Measurements from ENCODE around the gene PTPRG.

PTPRG gene

DNA sequence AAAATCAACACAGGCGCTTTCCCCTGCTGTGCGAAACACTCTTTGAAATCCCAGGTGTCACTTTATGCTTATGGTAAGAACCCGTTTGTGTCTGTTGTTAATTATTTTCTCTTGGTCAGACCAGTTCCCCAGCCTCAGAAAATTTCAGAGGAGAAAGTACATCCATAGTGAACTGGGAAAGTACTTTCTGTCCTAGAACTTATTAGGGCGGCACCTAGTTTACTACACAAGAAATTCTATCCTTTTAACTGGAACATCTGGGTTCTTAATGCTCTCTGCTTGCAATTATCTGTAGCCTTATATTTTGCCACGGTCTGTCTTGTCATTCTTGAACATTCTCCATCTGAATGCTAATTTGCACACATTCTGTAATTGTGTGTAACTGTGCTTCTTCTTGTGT, 215.0 kb downstream of the PTPRG start:
- DNase-seq = no peak

DNA sequence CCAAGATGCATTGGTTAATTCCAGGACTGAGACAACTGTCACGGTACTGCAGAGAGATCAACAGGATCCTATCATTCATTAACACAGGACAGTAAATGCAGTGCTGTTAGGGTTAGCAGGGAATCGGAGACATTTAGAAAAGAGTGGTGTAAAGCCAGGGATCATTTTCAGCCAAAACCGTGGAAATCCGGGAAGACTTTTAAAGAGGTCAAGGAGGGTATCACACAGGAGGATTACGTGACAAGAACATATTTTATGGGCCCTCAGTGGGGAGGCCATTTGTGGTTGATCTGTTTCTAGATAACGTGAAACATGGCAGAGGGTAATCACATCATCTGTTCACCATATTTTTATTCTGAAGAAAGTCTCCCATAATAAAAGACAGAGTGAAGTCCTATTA, 216.1 kb downstream of the PTPRG start:
- no peak for DNase-seq

DNA sequence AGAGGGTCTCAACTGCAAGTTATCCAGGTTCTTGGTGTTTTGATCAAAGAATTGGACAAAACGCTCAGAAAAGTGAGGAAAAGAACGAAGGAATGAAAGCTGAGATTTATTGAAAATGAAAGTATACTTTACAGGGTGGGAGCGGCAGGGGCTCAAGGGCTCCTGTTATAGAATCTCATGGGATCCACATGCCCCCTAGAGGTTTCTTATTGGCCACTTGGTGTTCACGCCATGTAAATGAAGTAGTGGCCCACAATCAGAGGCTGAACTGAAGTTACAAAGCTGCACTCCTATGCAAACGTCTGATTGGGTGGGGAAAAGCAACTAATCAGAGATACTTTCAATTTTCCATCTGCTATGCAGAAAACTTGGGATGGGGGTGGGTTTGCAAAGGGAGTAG, 216.7 kb downstream of the PTPRG start:
- no peak for DNase-seq

- no peak for DNase-seq
Measured at GRCh38 chr3:61780016-61780415, 218.6 kb downstream of the PTPRG start.

GRCh38 chr3:61780455-61781228, 219.3 kb downstream of the PTPRG start:
- no peak for DNase-seq

DNA sequence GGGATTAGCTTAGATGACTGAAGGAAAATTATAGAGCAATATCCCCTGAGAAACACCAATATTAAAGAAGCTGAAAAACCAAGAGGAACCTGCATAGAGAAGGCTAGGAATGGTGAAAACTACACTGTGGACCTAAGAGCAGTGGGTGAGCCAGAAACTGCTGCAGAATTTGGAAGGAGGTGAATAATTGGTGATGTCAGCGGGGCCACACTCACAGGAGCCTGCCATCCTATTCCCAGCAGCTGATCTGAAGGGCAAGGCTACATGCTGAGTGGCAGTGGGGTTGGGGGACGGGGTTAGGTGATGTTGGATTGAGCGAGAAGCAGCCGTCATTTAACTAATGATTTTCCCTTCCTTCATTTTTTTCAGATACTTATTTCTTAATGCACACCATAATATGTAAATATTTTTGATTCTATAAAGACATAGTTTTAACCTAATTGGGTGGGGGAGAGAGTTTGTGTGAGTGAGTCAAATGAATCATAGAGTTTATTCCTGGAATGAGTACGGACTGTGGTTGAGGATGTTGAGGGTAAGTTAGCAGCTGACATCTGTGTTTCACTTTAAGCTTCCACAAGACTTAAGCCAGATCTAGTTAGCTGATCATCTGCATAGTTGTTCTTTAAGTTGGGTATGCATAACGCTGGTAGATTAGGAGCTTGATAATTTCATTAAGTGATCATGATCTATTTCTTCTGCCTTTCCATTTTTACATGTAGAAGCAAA, 222.8 kb downstream of the PTPRG start:
- no peak for DNase-seq

DNA sequence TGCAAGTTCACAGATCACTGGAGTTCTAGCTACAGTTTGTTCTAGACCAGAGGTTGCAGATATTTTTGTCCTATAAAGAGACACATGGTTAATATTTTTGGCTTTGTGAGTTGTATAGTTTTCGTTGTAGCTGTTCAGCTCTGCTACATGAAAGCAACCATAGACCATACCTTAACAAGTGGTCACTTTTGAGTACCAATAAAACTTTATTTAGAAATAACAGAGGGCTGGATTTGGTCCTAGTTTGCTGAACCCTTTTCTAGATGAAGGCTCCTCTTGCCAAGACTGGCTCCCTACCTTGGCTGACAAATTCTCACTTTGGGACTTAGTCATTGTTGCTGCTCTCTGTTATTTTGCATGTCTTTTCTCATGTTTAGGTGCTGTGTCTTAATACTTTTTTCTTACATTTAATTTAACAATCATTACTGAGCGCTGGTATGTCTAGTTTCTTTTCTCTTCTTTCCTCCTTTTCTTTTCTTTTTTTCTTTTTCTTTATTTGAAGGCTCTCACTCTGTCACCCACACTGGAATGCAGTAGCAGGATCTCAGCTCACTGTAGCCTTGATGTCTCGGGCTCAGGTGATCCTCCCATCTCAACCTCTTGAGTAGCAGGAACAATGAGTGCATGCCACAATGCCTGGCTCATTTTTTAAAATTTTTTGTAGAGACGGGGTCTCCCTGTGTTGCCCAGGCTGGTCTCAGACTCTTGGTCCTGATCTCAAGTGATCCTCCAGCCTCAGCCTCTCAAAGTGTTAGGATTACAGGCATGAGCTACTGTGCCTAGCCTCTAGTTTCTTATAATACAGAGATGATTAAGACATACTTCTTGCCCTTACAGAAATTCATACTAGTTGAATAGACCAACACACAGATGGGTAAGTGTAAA, 227.5 kb downstream of the PTPRG start:
- no peak for DNase-seq

GRCh38 chr3:61789861-61790260, 228.5 kb downstream of the PTPRG start:
- DNase-seq = no peak

DNA sequence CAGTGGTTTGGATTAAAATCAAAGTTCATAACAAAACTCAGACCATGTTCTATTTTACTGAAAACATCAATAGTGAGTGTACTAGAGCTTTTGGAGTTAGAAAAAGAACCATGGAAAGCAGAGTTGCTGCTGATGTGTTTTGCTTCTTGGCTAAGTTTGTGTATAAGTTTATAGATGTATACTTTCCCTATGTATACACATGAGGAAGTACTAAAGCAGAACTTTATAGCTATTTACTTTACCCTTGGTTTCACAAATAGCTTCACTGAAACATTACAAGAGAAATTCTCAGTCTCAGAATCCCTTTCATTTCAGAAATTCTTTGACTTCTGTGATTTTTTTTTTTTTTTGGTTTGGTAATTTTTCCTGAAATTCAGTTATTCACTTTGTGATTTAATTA, 229.0 kb downstream of the PTPRG start:
- no peak for DNase-seq

GRCh38 chr3:61793056-61793455, 231.7 kb downstream of the PTPRG start:
- no peak for DNase-seq

GRCh38 chr3:61793521-61793920, 232.2 kb downstream of the PTPRG start:
- DNase-seq = no peak

GRCh38 chr3:61794341-61794740, 233.0 kb downstream of the PTPRG start:
- no peak for DNase-seq

DNA sequence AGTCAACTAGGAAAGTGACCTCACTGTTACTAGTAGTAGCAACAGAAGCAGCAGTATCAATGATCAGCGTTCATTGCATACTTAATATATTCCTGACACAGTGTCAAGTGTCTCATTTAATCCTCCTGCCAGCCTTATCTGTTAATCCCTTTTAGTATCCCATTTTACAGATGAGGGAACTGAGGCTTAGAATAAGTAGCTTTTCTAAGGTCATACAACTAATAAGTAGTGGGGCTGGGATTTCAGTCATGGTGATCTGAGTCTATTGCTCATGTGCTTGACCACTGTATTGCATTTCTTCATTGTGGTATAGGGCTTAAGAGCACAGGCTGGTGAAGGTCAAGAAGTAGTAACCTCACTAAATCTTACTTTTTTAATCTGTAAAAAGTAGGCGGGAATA, 233.6 kb downstream of the PTPRG start:
- no peak for DNase-seq

- no peak for DNase-seq
Measured at GRCh38 chr3:61796088-61796680, 234.8 kb downstream of the PTPRG start.

DNA sequence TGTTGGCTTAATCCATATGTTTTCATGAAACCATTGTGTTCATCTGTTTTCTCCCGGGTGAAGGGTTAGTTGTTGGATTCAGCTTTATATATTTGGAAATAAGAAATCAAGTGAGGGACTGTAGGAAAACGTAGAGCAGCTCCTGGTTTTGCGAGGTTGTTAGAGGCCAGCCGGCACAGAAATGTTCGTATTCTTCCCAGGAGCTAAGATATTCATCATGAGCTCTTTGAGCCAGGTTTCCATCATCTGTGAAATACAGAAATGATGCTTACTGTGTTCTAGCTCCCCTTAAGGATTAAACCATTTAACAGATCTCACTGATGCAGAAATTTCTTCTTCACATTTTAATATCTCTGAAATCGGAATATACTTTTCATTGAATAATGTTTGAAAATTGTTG, 235.5 kb downstream of the PTPRG start:
- no peak for DNase-seq

DNA sequence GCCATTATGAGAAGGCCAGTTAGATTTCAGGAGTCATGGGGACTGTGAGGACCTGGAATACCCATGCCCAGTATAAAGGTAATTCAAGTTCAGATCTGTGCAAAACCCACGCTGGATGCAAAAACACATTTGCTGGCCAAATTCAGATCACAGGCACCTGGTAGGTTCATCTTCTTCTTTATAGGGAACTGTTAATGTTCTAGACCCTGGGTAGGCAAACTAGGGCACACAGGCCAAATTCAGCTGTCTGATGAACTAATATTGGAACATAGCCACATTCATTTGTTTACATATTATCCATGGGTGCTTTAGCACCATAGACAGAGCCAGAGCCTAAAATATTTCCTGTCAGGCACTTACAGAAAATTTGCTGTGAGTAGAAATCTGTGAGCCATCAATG, 241.4 kb downstream of the PTPRG start:
- no peak for DNase-seq

DNA sequence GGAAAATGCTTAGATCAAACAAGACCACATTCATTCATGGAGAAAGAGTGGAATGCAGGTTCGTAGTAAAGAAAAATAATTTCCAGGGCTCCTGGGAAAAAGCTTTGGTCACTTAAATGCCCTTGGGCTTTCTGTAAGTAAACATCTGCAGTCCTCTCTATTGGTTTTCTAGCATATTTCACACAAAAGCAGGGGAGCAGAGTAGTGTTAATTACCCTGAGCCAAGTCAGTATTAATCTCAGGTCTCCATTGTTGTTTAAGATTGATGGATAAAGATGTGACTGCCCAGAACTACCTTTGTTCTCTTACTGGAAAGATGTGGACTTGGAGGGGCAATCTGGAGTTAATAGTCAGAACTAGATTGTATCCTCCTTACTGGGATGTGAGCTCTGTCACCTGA, 242.6 kb downstream of the PTPRG start:
- no peak for DNase-seq

GRCh38 chr3:61804782-61805181, 243.4 kb downstream of the PTPRG start:
- no peak for DNase-seq

- no peak for DNase-seq
Measured at GRCh38 chr3:61805510-61806080, 244.2 kb downstream of the PTPRG start.

- DNase-seq = no peak
Measured at GRCh38 chr3:61806810-61807209, 245.4 kb downstream of the PTPRG start.

- no peak for DNase-seq
Measured at GRCh38 chr3:61807865-61808276, 246.5 kb downstream of the PTPRG start.

DNA sequence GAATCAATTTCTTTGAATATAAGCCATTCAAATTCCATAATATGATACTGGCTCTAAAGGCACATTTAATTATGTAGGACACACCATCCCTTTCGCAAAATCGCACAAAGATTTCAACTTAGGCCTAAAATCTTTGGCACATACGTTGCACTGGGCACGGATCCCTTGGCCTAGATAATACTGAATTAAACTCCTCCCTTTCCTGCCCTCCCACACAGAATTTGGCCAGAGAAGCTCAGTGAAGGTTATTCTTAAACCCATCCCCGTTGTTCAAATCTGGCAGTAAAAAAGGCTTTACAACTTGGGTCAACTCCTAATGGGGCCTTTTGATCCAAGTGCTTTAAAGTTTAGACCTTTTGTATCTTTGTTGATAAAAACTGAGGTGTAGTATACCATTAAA, 247.2 kb downstream of the PTPRG start:
- DNase-seq = no peak

GRCh38 chr3:61808999-61809398, 247.6 kb downstream of the PTPRG start:
- no peak for DNase-seq
